Measurements from ENCODE around the gene TRIP13.

Gene TRIP13

DNA sequence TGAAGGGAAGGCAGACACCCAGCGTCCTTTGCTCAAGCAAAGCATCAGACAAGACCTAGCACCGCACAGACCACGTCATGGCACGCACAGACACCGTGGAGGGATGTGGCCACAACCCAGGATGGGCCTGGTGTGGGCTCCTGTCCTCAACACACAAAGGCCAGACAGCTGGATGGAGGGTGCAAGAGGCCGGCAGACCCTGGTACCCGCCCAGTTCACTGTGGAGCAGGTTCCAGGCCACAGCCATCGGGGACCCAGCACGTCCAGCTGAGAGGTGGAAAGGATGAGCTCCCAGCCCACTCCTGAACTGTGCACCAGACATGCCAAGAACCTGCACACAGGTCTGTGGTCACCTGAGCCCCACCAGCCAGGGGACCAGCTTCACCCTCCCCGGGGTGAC lies 26.9 kb upstream of the TRIP13 start:
- H3K27ac ChIP-seq = no peak overlapping the region
- TF ChIP-seq, protein P1, sequence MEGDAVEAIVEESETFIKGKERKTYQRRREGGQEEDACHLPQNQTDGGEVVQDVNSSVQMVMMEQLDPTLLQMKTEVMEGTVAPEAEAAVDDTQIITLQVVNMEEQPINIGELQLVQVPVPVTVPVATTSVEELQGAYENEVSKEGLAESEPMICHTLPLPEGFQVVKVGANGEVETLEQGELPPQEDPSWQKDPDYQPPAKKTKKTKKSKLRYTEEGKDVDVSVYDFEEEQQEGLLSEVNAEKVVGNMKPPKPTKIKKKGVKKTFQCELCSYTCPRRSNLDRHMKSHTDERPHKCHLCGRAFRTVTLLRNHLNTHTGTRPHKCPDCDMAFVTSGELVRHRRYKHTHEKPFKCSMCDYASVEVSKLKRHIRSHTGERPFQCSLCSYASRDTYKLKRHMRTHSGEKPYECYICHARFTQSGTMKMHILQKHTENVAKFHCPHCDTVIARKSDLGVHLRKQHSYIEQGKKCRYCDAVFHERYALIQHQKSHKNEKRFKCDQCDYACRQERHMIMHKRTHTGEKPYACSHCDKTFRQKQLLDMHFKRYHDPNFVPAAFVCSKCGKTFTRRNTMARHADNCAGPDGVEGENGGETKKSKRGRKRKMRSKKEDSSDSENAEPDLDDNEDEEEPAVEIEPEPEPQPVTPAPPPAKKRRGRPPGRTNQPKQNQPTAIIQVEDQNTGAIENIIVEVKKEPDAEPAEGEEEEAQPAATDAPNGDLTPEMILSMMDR (conservative IDR thresholded peaks at IDR 0.05) = no peak

DNA sequence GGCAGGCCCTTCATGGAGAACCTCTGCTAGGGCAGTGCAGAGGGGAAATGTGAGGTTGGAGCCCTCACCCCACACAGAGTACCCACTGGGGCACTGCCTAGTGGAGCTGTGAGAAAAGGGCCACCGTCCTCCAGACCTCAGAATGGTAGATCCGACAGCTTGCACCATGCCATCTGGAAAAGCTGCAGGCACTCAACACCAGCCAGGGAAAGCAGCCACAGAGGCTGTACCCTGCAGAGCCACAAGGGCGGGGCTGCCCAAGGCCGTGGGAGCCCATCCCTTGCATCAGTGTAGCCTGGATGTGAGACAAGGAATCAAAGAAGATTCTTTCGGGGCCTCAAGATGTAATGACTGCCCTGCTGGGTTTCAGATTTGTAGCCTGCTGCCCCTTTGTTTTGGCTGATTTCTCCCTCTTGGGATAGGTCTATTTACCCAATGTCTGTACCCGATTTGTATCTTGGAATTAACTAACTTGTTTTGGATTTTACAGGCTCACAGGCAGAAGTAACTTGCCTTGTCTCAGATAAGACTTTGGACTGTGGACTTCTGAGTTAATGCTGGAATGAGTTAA lies 25.3 kb upstream of the TRIP13 start:
- TF ChIP-seq, protein P1 (conservative IDR thresholded peaks at IDR 0.05) = no peak
- H3K27ac ChIP-seq = no peak overlapping the region

DNA sequence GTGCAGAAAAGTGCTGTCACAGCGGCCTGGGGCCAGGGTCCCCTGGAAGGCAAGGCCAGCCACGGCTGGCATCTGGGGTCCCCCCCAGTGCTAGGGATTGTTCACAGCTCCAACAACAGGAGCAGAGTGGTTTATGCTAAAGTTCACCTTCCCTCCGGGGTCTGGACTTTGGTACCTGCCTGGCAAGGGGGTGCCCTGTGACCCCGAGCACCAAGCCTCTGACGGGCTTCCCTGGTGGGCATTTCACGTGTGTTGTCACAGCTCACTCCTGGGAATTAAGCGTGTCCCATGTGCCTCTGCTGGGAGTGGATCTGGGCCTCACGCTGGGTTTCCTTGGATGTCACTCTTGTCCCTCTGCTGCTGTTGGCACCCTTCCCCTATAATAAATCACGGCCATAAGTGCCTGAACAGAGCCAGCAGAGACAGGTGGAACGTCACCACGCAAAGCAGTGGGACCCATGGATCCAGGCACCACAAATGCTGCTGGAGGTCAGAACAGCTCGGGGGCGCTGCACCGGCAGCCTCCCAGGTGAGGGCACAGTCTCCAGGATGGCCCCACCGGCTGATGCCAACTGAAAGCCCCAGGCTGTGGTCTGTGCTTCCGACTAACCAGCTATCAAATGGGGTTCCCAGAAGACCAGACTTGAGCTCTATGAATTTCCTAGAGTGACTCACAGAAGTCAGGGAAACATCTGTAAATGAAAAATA lies 24.1 kb upstream of the TRIP13 start:
- TF ChIP-seq, protein P1 (conservative IDR thresholded peaks at IDR 0.05) = no peak
- no peak overlapping the region for H3K27ac ChIP-seq

DNA sequence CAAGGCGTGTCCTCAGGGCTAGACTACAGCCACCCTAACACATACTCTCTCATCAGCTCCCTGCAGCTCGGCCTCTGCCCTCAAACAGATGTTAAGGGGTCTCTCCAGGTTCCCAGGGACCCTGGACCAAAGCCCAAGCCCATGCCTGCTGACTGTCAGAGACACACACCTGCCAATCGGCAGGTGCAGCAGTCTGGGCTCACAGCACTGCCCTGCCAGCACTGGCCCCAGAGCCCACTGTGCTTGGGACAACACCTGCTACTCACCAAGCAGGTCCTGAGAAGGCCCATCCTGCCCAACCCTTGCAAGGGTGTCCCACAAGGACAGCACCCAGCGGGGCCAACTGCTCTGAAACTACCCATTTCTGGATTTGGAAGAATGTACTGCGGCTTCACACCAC lies 21.7 kb upstream of the TRIP13 start:
- H3K27ac ChIP-seq = no peak overlapping the region
- TF ChIP-seq, protein P1 (conservative IDR thresholded peaks at IDR 0.05) = no peak

DNA sequence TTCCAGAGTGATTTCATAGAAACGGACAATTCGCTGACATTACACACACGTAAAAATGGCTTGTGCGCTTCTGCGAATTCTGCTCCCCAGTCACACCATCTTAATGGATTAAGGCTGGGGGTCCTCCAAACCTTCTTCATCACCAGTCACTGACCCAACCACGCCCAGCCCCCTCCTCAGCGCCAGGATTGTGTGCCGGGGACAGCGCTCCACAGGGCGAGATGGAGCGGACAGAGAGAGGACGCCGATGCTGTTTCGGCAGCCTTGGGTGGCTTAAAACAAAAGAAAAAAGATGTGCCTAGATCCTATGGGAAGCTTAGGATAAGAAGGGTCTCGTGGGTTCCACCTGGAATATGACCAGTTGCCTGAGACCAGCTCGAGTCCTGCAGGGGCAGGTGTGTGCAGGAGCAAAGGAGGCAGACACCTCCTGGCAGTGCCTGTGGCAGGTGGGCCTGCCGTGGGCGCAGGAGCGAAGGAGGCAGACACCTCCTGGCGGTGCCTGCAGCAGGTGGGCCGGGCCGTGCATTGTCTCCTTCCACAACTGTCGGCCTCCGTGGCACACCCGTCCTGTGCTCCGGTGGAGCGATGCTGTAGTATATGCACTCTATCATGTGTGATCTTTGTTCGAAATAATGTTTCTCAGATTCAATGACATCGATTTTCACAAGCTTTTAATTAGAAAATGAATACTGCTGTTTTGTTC lies 20.9 kb upstream of the TRIP13 start:
- TF ChIP-seq, protein P1 (conservative IDR thresholded peaks at IDR 0.05) = no peak
- no peak overlapping the region for H3K27ac ChIP-seq

DNA sequence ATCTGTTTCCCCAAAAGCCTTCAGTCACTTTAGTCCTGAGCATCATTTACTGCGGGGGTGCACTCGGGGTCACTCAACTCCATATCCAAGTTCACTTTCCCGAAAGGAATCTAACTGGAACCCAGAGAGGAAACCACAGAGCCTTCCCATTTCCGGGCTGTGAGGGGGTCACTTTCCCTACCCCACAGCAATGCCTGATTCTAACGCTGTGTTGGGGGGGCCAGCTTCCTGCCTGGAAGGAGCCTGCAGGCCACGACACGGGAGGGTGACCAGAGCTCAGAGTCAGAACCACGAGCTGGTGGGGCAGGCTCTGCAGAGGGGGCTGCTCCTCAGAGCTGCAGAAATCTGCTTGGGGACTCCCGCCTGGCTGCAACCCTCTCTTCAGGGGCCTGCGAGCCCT lies 20.4 kb upstream of the TRIP13 start:
- no peak overlapping the region for H3K27ac ChIP-seq
- TF ChIP-seq, protein P1 (conservative IDR thresholded peaks at IDR 0.05) = no peak

DNA sequence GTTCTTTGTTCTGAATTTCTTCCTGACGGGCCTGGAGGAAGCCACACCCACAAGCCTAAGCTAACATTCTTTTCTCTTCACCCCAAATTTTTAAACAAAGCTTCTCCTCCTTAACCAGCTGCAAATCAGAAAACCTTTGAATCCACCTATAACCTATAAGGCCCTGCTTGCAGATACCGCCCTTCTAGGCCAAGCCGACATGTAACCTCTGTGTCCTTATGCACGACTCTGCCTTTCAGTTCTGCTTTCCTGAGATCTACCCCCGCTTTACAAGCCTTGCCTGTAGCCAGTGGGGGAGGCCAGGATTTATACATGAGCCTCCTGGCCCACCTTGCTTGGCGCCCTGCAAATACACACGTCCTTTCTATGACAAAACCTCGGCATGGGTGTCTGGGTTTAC lies 19.4 kb upstream of the TRIP13 start:
- no peak overlapping the region for H3K27ac ChIP-seq
- TF ChIP-seq, protein P1 (conservative IDR thresholded peaks at IDR 0.05) = no peak
